K562 (cell line): ENCODE measurements around the gene GINS1. TPM values are rescaled to one million over a fixed set of nuclear protein-coding genes. Genes with fewer than 3 reads are reported as not detected.

Source experiments
- ATAC-seq: fragments of 200-7000 bp; cut with Tn5 transposase; 3 replicates; pipeline ENCODE4 v1.9.1; 2020; ENCODE audit warnings: moderate library complexity
- BruUV-seq: library from RNA; stranded (reverse); fragments of 400-500 nt; replicated peaks from 2 replicates; lab custom pipeline; 2021; lab: Mats Ljungman, UMichigan
- CTCF ChIA-PET: fragments of 300-600 bp; formaldehyde crosslinking; extraction: SDS; loops from one replicate; lab custom pipeline; 2021; ENCODE audit warnings: low intra/inter-chr PET ratio; lab: Yijun Ruan, JAX
- POLR2A ChIA-PET: fragments of 300-600, 350-650 bp; sonication (Branson Sonifier 250); formaldehyde crosslinking; extraction: SDS; loops from one replicate; lab custom pipeline; 2021; ENCODE audit warnings: antibody characterized with exemption, inconsistent platforms; lab: Yijun Ruan, JAX
- DNase-seq, 4 experiments: peaks; one replicate each; pipeline versions ENCODE4 v3.0.0 to v3.0.0-alpha.2; 2011 to 2018; ENCODE audit warnings: low spot score in 3 of 4, mixed read lengths in 3 of 4; ENCODE audit errors: extremely low read depth in 1 of 4
- FAIRE-seq: peaks from 2 replicates; lab custom pipeline; 2011; peaks lifted over from hg19 to GRCh38; lab: Jason Lieb, UNC
- H2AFZ ChIP-seq: 2 replicates; pipeline ENCODE4 v1.6.0; 2011; ENCODE audit warnings: low read depth, low read length, control low read depth, inconsistent platforms
- H3K27ac ChIP-seq: fragments of 200-600 bp; 3 replicates; pipeline ENCODE4 v1.8.0; 2011; ENCODE audit warnings: low read depth, mild to moderate bottlenecking, control low read depth, inconsistent platforms, low read length, moderate library complexity, mixed read lengths; ENCODE audit errors: extremely low read depth
- H3K27me3 ChIP-seq, 2 experiments: fragments of 300-600 bp in 1 of 2; 2 replicates in 1 of 2; 3 replicates in 1 of 2; pipeline versions ENCODE4 v1.6.0 to v1.8.0; 2011; ENCODE audit warnings: inconsistent platforms in 2 of 2, low read length in 2 of 2, mild to moderate bottlenecking in 1 of 2, mixed read lengths in 1 of 2, moderate library complexity in 1 of 2; ENCODE audit not compliant: control insufficient read depth in 2 of 2, insufficient read depth in 2 of 2
- H3K36me3 ChIP-seq: fragments of 300-600 bp; 3 replicates; pipeline ENCODE4 v1.8.0; 2011; ENCODE audit warnings: mild to moderate bottlenecking, low read length, inconsistent platforms; ENCODE audit not compliant: control insufficient read depth, insufficient read depth
- H3K4me1 ChIP-seq, 2 experiments: fragments of 200-600 bp in 1 of 2; replicated peaks in 1 of 2; 2 replicates in 1 of 2; 3 replicates in 1 of 2; pipeline versions ENCODE4 v1.5.1 to v1.8.0; 2011; ENCODE audit warnings: inconsistent platforms in 2 of 2, low read length in 2 of 2, mild to moderate bottlenecking in 1 of 2, mixed read lengths in 1 of 2, moderate library complexity in 1 of 2; ENCODE audit not compliant: control insufficient read depth in 2 of 2, insufficient read depth in 2 of 2
- H3K4me2 ChIP-seq: 2 replicates; pipeline ENCODE4 v1.6.1; 2011; ENCODE audit warnings: low read length, control low read depth, inconsistent platforms, mixed read lengths; ENCODE audit not compliant: insufficient read depth
- H3K4me3 ChIP-seq: fragments of 200-600 bp; sonication (generic), shearing (Covaris generic); 2 replicates; pipeline ENCODE4 v1.5.1; 2016; ENCODE audit warnings: control low read depth, inconsistent platforms
- H3K79me2 ChIP-seq: fragments of 200-600 bp; 3 replicates; pipeline ENCODE4 v1.8.0; 2011; ENCODE audit warnings: low read length, inconsistent platforms; ENCODE audit not compliant: control insufficient read depth, insufficient read depth
- H3K9ac ChIP-seq, 2 experiments: 2 replicates each; pipeline versions ENCODE4 v1.6.0 to v1.6.1; 2011; ENCODE audit warnings: low read depth in 2 of 2, low read length in 2 of 2, control low read depth in 1 of 2, inconsistent platforms in 1 of 2, mild to moderate bottlenecking in 1 of 2, mixed read lengths in 1 of 2; ENCODE audit not compliant: insufficient read depth in 1 of 2
- H3K9me1 ChIP-seq: one replicate; pipeline ENCODE4 v1.6.0; 2011; ENCODE audit warnings: inconsistent platforms, mild to moderate bottlenecking, low read length, moderate library complexity; ENCODE audit not compliant: control insufficient read depth, insufficient read depth
- H3K9me3 ChIP-seq: replicated peaks from 2 replicates; pipeline ENCODE4 v1.5.1; 2011; ENCODE audit warnings: low read depth, low read length, inconsistent platforms; ENCODE audit not compliant: control insufficient read depth, insufficient read depth
- H4K20me1 ChIP-seq: replicated peaks from 2 replicates; pipeline ENCODE4 v1.6.1; 2011; ENCODE audit warnings: low read length, inconsistent platforms, mixed read lengths; ENCODE audit not compliant: control insufficient read depth, insufficient read depth
- BRCA1 ChIP-seq, 2 experiments: fragments of 450-650 bp in 1 of 2; sonication (generic) in 1 of 2; formaldehyde crosslinking in 1 of 2; IDR thresholded peaks; 2 replicates each; pipeline versions ENCODE4 v1.5.0 to v1.6.1; 2017 to 2020; ENCODE audit warnings: mild to moderate bottlenecking in 1 of 2, missing genetic modification reagents in 1 of 2
- CAMTA2 ChIP-seq: fragments of 250-450 bp; sonication (Bioruptor Pico); conservative IDR thresholded peaks from 2 replicates; pipeline ENCODE4 v1.5.1; 2022
- CSDE1 ChIP-seq, 2 experiments: fragments of 450-650 bp; IDR thresholded peaks; 2 replicates each; pipeline ENCODE4 v1.6.1; 2016; ENCODE audit warnings: mild to moderate bottlenecking in 1 of 2
- GATAD2B ChIP-seq: fragments of 450-650 bp; IDR thresholded peaks from 2 replicates; pipeline ENCODE4 v1.6.1; 2017; ENCODE audit warnings: mild to moderate bottlenecking, borderline replicate concordance
- MCM7 ChIP-seq, 2 experiments: fragments of 450-650 bp; IDR thresholded peaks; 2 replicates each; pipeline ENCODE4 v1.6.1; 2016 to 2018
- PHF8 ChIP-seq: fragments of 200-600 bp; sonication (generic); IDR thresholded peaks from 2 replicates; pipeline ENCODE4 v1.6.1; 2012; ENCODE audit warnings: mixed run types, mild to moderate bottlenecking, inconsistent platforms, low read length, moderate library complexity, borderline replicate concordance
- RUNX1 ChIP-seq: sonication (generic); IDR thresholded peaks from 2 replicates; pipeline ENCODE4 v1.6.1; 2016; ENCODE audit warnings: antibody characterized with exemption, low read depth
- SMAD1 ChIP-seq: fragments of 150-350 bp; IDR thresholded peaks from 2 replicates; pipeline ENCODE4 v1.6.1; 2014; ENCODE audit warnings: low read length, low read depth; ENCODE audit not compliant: partially characterized antibody
- STAG1 ChIP-seq: sonication (generic); formaldehyde crosslinking; IDR thresholded peaks from 2 replicates; pipeline ENCODE4 v1.5.0; 2020; ENCODE audit warnings: missing genetic modification reagents, borderline replicate concordance
- TAL1 ChIP-seq: fragments of 450-650 bp; IDR thresholded peaks from 2 replicates; pipeline ENCODE4 v1.6.1; 2016; ENCODE audit warnings: mild to moderate bottlenecking
- TCF7L2 ChIP-seq: fragments of 150-350 bp; IDR thresholded peaks from 2 replicates; pipeline ENCODE4 v1.6.1; 2016; ENCODE audit warnings: low read depth, mild to moderate bottlenecking, low read length, moderate library complexity
- ZC3H8 ChIP-seq: fragments of 450-650 bp; IDR thresholded peaks from 2 replicates; pipeline ENCODE4 v1.6.1; 2017
- ZNF347 ChIP-seq: fragments of 450-650 bp; formaldehyde crosslinking; IDR thresholded peaks from 2 replicates; pipeline ENCODE4 v1.4.0; 2020; ENCODE audit warnings: low read depth, mild to moderate bottlenecking, moderate library complexity
- WGBS: fragments of 100-300 bp; shearing (Covaris generic); methylation state at CpG from one replicate; pipeline ENCODE4 v1.1.6; 2016; ENCODE audit warnings: low coverage, mixed read lengths; ENCODE audit not compliant: insufficient coverage; ENCODE audit errors: missing lambda C conversion rate; 5-methylcytosine and 5-hydroxymethylcytosine counted together
- in situ Hi-C: fragments of 300-500 bp; cut with MboI; formaldehyde crosslinking; loops from 4 replicates; pipeline ENCODE4 v1.15.0; 2018; ENCODE audit warnings: inconsistent platforms, mixed read lengths
- intact Hi-C: fragments of 100-400 bp; cut with micrococcal nuclease; formaldehyde crosslinking; loops from 2 replicates; pipeline ENCODE4 v1.14.2; 2022
- polyA plus RNA-seq, 8 experiments: library from polyadenylated mRNA; depleted of rRNA in 4 of 8; stranded (reverse) in 5 of 8; unstranded in 3 of 8; fragments of >200 nt; fragmentation: Nextera tagmentation in 2 of 8; fragmentation: Illumina TruSeq in 1 of 8; extraction: Ambion mirVana in 2 of 8; extraction: Trizol in 1 of 8; gene quantifications; 2 replicates each; pipeline versions ENCODE4 v1.2.1 to v1.2.3, GENCODE V29; 2011 to 2014; ENCODE audit warnings: inconsistent platforms in 1 of 8, missing spikeins in 1 of 8
- total RNA-seq, 7 experiments: library from RNA; depleted of rRNA in 6 of 7; stranded (reverse); fragments of >200 nt in 6 of 7; fragmentation: Illumina TruSeq in 2 of 7; extraction: Trizol in 2 of 7; gene quantifications; 2 replicates each; pipeline versions ENCODE4 v1.2.1 to v1.2.3, GENCODE V29; 2011 to 2021; ENCODE audit warnings: low replicate concordance in 1 of 7

Gene GINS1
- total and polyA plus RNA-seq, 9 of the 15 experiments (the other 6 are each of a cell fraction or from before 2014, with no cell fraction given) = 13.1 to 31.8 (median 24.1) TPM

DNA sequence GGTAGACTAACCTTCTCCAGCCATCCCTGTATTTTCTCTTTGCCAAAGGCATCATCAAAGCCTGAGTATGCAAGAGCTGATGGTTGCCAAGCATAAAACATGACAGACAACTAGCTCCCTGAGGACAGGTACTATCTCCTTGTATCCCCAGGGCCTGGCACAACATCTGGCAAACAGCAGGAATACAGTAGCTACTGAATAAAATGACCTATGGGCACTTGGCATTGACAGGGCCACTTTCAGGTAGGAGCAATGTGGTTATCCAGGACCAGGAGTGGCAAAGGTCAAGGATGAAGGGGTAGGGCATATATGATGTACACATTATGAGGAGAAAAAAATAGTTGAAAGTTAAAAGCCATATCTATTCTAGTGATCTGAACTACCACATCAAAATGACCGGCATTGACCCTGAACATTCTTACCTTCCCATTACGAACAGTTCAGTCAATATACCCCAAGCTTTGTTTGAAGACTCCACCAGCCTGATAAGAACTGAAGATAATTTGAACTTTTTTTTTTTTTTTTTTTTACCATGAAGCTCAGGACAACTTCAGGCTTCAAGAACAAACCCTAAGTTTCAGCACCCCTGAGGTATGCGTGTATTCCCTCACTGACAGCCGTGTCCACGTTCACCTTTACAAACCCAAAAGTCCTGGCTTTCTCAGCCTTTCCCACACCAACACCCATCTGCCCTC lies 29.1 kb upstream of the GINS1 start:
- intact Hi-C loops = no loop called here
- Histone ChIP-seq H3K27ac (no peak overlapping the region), H3K4me3 (no peak overlapping the region)

More for the DNA sequence above, 29.1 kb upstream of the GINS1 start:
- POLR2A ChIA-PET = no interaction called here
- ATAC-seq (no peak), FAIRE-seq (no peak), DNase-seq (no peak)
- Histone ChIP-seq H4K20me1 (peaks cover 4% of the 10 kb centered on the region; the same call in 1 of the 2 replicates), H3K9ac (no peak overlapping the region), H3K4me1 (peaks cover 0 to 5% of the 10 kb centered on the region in 2 experiments; a peak in 3 of 5 replicates), H3K9me1 (no peaks in the 10 kb centered on the region), H3K9me3 (no peaks in the 10 kb centered on the region)
- in situ Hi-C loops = no loop called here
- CTCF ChIA-PET = interaction anchor here (0.5 kb wide), 1 partner anchor 14 kb away, joined by 4 read pairs; no protein-coding TSS in a partner anchor
- TF ChIP-seq MCM7 (IDR thresholded peaks at IDR 0.05) (no peak), CAMTA2 (no peak), GATAD2B (no peak), BRCA1 (IDR thresholded peaks at IDR 0.05) (no peak), BRCA1 (CRISPR knock-in tag; IDR thresholded peaks at IDR 0.05) (no peak), RUNX1 (no peak), TCF7L2 (no peak), ZC3H8 (no peak), ZNF347 (CRISPR knock-in tag) (no peak), STAG1 (CRISPR knock-in tag) (no peak), PHF8 (no peak), TAL1 (no peak), CSDE1 (IDR thresholded peaks at IDR 0.05) (no peak), SMAD1 (no peak)
- TF ChIP-seq, all 486 proteins: peak for 0
- H2AFZ ChIP-seq = no peak overlapping the region
- H3K36me3 ChIP-seq = peaks cover 6% of the 10 kb centered on the region; the same call in 2 of the 3 replicates
- H3K4me2 ChIP-seq = no peak overlapping the region
- BruUV-seq = no TSS peak
- peaks cover 37% of the 10 kb centered on the region for H3K79me2 ChIP-seq
- no peaks in the 10 kb centered on the region; a peak in 1 of 5 replicates for H3K27me3 ChIP-seq
- WGBS = 93% methylated on average over 4 of the region's 5 CpGs
